ENCODE data around the gene ADAMTS7. TPM values are rescaled to one million over a fixed set of nuclear protein-coding genes. Genes with fewer than 3 reads are reported as not detected.
"Not testable (repeated sequence)": the region's sequence is repeated elsewhere in the genome, so short reads cannot be mapped to it uniquely, and the experiment has no call there.

ADAMTS7 gene
- total and polyA plus RNA-seq, 2 of the 4 experiments (the other 2 are of a cell fraction) = 1.4 to 12.6 TPM

DNA sequence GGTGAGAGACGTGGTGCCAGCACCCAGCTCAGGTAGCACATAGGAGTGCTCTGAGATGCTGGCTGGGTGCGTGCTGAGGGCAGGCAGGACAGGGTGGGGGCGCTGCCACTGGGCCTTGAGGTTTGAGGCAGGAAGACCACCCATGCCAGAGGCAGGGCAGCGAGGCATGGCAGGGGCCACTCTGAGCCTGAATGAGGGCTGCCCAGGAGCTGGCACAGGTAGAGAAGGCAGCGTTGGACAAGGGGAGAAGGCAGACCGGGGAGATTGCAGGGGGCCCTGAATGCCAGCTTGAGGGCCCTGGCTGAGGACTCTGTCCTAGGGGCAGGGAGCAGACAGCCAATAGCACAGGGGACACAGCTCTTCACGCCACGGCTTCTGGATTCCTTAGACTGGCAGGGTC lies 50.2 kb downstream of the ADAMTS7 start:
- Histone ChIP-seq H3K23ac (ENCODE audit: low read depth, low read length) (no peak overlapping the region), H4K20me1 (ENCODE audit: insufficient read depth, low read length) (no peaks in the 10 kb centered on the region), H3K9me1 (ENCODE audit: insufficient read depth, low read length) (no peaks in the 10 kb centered on the region; the same call in 1 of the 2 replicates), H2AK9ac (replicated peaks; ENCODE audit: low read depth, low read length, poor library complexity) (no peak overlapping the region), H3K56ac (ENCODE audit: extremely low read depth, insufficient read depth, low read length) (no peak overlapping the region), H3K14ac (replicated peaks; ENCODE audit: low read depth, low read length) (no peak overlapping the region), H2BK5ac (ENCODE audit: low read depth, low read length, poor library complexity, severe bottlenecking) (no peak overlapping the region), H3K27ac (ENCODE audit: insufficient read depth, low read length) (no peak overlapping the region), H4K8ac (ENCODE audit: low read depth in 2 of 2, low read length in 2 of 2) (no peak overlapping the region), H3K27me3 (ENCODE audit: control insufficient read depth, insufficient read depth, low read length) (no peaks in the 10 kb centered on the region), H2AK5ac (ENCODE audit: low read depth, low read length) (peak overlapping the region; percentile 28; the same call in 1 of the 2 replicates), H4K91ac (ENCODE audit: insufficient read depth, low read depth, low read length) (no peak overlapping the region), H3K4me2 (ENCODE audit: low read depth, low read length) (no peak overlapping the region), H2BK15ac (ENCODE audit: low read depth, low read length) (no peak overlapping the region), H3K4ac (ENCODE audit: low read depth, low read length) (no peak overlapping the region), H3K18ac (ENCODE audit: low read depth, low read length) (no peak overlapping the region), H3K4me3 (ENCODE audit: insufficient read depth, low read depth, low read length) (no peak overlapping the region), H2BK20ac (ENCODE audit: low read depth, low read length) (no peak overlapping the region), H3K36me3 (ENCODE audit: control insufficient read depth, insufficient read depth, low read length) (no peaks in the 10 kb centered on the region; the same call in 1 of the 2 replicates), H3K79me1 (ENCODE audit: low read depth in 1 of 2, low read length in 2 of 2) (no peaks in the 10 kb centered on the region), H2AFZ (replicated peaks; ENCODE audit: low read length, poor library complexity) (no peak overlapping the region), H3K4me1 (ENCODE audit: control insufficient read depth, insufficient read depth, low read length) (peaks cover 18% of the 10 kb centered on the region), H3K9me3 (ENCODE audit: control insufficient read depth, insufficient read depth, low read length) (no peaks in the 10 kb centered on the region), H2BK120ac (ENCODE audit: low read depth, low read length) (no peak overlapping the region), H4K5ac (ENCODE audit: low read depth, low read length) (no peak overlapping the region), H3K9ac (ENCODE audit: low read depth, low read length) (no peak overlapping the region)
- CTCF ChIA-PET = no interaction called here
- intact Hi-C loops (cut with micrococcal nuclease) = no loop called here
- ATAC-seq (ENCODE audit: low read depth) (no peak), DNase-seq (no peak)
- TF ChIP-seq CHD1 (IDR thresholded peaks at IDR 0.05; ENCODE audit: low read depth, low read length) = no peak
- TF ChIP-seq, protein P1, sequence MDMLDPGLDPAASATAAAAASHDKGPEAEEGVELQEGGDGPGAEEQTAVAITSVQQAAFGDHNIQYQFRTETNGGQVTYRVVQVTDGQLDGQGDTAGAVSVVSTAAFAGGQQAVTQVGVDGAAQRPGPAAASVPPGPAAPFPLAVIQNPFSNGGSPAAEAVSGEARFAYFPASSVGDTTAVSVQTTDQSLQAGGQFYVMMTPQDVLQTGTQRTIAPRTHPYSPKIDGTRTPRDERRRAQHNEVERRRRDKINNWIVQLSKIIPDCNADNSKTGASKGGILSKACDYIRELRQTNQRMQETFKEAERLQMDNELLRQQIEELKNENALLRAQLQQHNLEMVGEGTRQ (IDR thresholded peaks at IDR 0.05; ENCODE audit: low read depth, low read length) = no peak
- POLR2A ChIA-PET (ENCODE audit: unreplicated experiment) = no interaction called here
- 100% methylated on average over 1 of the region's 8 CpGs; no CpG with 5 or more reads in 1 of the 2 experiments for WGBS, 2 experiments (ENCODE audit: extremely low coverage in 2 of 2, insufficient read length in 1 of 2)
- in situ Hi-C loops (cut with MboI; ENCODE audit: low sequenced_read_pairs) = no loop called here
- dilution Hi-C loops (cut with HindIII; ENCODE audit: low sequenced_read_pairs, unreplicated experiment) = no loop called here
- BruUV-seq (replicated peaks) = no TSS peak

DNA sequence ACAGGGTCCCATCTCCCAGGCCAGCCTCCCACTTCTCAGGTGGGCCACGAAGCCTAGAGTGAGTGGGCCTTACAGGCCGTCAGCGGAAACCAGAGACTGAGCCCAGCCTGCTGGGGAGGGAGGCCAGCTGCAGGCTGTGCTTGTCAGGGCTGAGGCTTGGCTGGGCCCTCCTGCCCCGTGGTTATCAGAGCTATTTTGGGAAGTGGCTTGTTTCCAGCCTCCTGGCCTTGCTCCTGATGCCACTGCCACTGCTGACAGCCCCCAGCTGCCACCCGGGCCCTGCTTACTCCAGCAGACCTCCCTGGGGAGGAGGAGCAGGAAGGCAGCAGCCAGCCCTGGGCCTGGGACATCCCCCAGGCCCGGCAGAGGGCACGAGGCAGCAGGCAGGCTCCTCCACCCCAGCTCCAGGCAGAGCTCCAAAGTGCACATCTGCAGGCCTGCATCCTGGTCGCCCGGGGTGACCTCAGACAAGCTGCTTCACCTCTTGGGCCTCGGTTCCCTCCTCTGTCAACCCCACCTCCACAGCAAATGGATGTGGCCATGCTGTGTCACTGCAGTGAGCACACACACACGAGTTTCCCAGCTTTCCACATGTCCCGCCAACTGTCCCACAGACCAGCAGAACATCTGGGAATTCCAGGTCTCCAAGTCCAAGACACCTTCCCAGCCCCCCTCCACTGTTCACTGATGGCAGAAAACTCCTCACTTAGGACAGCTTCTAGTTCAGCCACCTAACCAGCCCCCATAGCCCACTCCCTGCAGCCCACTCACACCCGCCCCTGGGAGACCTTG lies 51.0 kb downstream of the ADAMTS7 start:
- POLR2A ChIA-PET (ENCODE audit: unreplicated experiment); H3K9ac ChIP-seq (ENCODE audit: low read depth, low read length); H3K56ac ChIP-seq (ENCODE audit: extremely low read depth, insufficient read depth, low read length); H4K91ac ChIP-seq (ENCODE audit: insufficient read depth, low read depth, low read length); H3K9me3 ChIP-seq (ENCODE audit: control insufficient read depth, insufficient read depth, low read length); H3K79me1 ChIP-seq (ENCODE audit: low read depth in 1 of 2, low read length in 2 of 2); H4K20me1 ChIP-seq (ENCODE audit: insufficient read depth, low read length); H3K4ac ChIP-seq (ENCODE audit: low read depth, low read length); dilution Hi-C loops (cut with HindIII; ENCODE audit: low sequenced_read_pairs, unreplicated experiment); BruUV-seq (replicated peaks); H2BK20ac ChIP-seq (ENCODE audit: low read depth, low read length); H3K14ac ChIP-seq (replicated peaks; ENCODE audit: low read depth, low read length); CTCF ChIA-PET; H2AK5ac ChIP-seq (ENCODE audit: low read depth, low read length); H3K9me1 ChIP-seq (ENCODE audit: insufficient read depth, low read length); H3K18ac ChIP-seq (ENCODE audit: low read depth, low read length); in situ Hi-C loops (cut with MboI; ENCODE audit: low sequenced_read_pairs); H3K4me2 ChIP-seq (ENCODE audit: low read depth, low read length); H3K36me3 ChIP-seq (ENCODE audit: control insufficient read depth, insufficient read depth, low read length); H3K4me3 ChIP-seq (ENCODE audit: insufficient read depth, low read depth, low read length); H3K27me3 ChIP-seq (ENCODE audit: control insufficient read depth, insufficient read depth, low read length); H2BK15ac ChIP-seq (ENCODE audit: low read depth, low read length); H4K8ac ChIP-seq (ENCODE audit: low read depth in 2 of 2, low read length in 2 of 2); H3K23ac ChIP-seq (ENCODE audit: low read depth, low read length); H2AK9ac ChIP-seq (replicated peaks; ENCODE audit: low read depth, low read length, poor library complexity): not testable (repeated sequence)
- Histone ChIP-seq H3K27ac (ENCODE audit: insufficient read depth, low read length) (peak overlapping the region; percentile 66), H2AFZ (replicated peaks; ENCODE audit: low read length, poor library complexity) (peak overlapping the region; percentile 67), H2BK5ac (ENCODE audit: low read depth, low read length, poor library complexity, severe bottlenecking) (peak overlapping the region; percentile 12), H2BK120ac (ENCODE audit: low read depth, low read length) (0 out of 2 replicates have a peak overlapping the region, but pooled peaks have one; percentile 13), H3K4me1 (ENCODE audit: control insufficient read depth, insufficient read depth, low read length) (peaks cover 18% of the 10 kb centered on the region), H4K5ac (ENCODE audit: low read depth, low read length) (0 out of 2 replicates have a peak overlapping the region, but pooled peaks have one; percentile 34)
- ATAC-seq (ENCODE audit: low read depth) (peak; percentile 63), DNase-seq (peak; percentile 66)
- WGBS, 2 experiments (ENCODE audit: extremely low coverage in 2 of 2, insufficient read length in 1 of 2) = no CpG with 5 or more reads among the region's 13 CpGs
- intact Hi-C loops (cut with micrococcal nuclease) = loop anchor here (1.0 kb wide), 1 partner anchor 424 kb away; no protein-coding TSS in a partner anchor

Data from IMR-90 (cell line).